Mammary epithelial cell (primary cell): ENCODE data around the gene LRRC36.

ENCODE experiments used
- CTCF ChIP-seq, 2 donors: IDR thresholded peaks in 1 of 2; conservative IDR thresholded peaks in 1 of 2; 2 replicates each; pipeline ENCODE4 v1.5.1; 2011 to 2012; ENCODE audit warnings: inconsistent platforms in 2 of 2, low read length in 2 of 2, mild to moderate bottlenecking in 2 of 2, control low read depth in 1 of 2, low read depth in 1 of 2; ENCODE audit not compliant: insufficient read depth in 1 of 2; ENCODE audit errors: extremely low read depth in 1 of 2
- EZH2 ChIP-seq: IDR thresholded peaks from 2 replicates; pipeline ENCODE4 v1.6.1; 2012; ENCODE audit warnings: low read length, inconsistent platforms, borderline replicate concordance

GRCh38 chr16:67286441-67287235 is 40.0 kb upstream of the LRRC36 start:
- TF ChIP-seq CTCF (conservative IDR thresholded peaks at IDR 0.05 in 1 of 2, IDR thresholded peaks at IDR 0.05 in 1 of 2; ENCODE audit: extremely low read depth in 1 of 2, insufficient read depth in 1 of 2, low read depth in 1 of 2, low read length in 2 of 2) (no peak), EZH2 (no peak)
